K562 (cell line): ENCODE results near the gene SIRPB1. TPM values are rescaled to one million over a fixed set of nuclear protein-coding genes. Genes with fewer than 3 reads are reported as not detected.

Source experiments
- ATAC-seq: fragments of 200-7000 bp; cut with Tn5 transposase; 3 replicates; pipeline ENCODE4 v1.9.1; 2020; ENCODE audit warnings: moderate library complexity
- BruUV-seq: library from RNA; stranded (reverse); fragments of 400-500 nt; replicated peaks from 2 replicates; lab custom pipeline; 2021; lab: Mats Ljungman, UMichigan
- CTCF ChIA-PET: fragments of 300-600 bp; formaldehyde crosslinking; extraction: SDS; loops from one replicate; lab custom pipeline; 2021; ENCODE audit warnings: low intra/inter-chr PET ratio; lab: Yijun Ruan, JAX
- POLR2A ChIA-PET: fragments of 300-600, 350-650 bp; sonication (Branson Sonifier 250); formaldehyde crosslinking; extraction: SDS; loops from one replicate; lab custom pipeline; 2021; ENCODE audit warnings: antibody characterized with exemption, inconsistent platforms; lab: Yijun Ruan, JAX
- DNase-seq, 4 experiments: peaks; one replicate each; pipeline versions ENCODE4 v3.0.0 to v3.0.0-alpha.2; 2011 to 2018; ENCODE audit warnings: low spot score in 3 of 4, mixed read lengths in 3 of 4; ENCODE audit errors: extremely low read depth in 1 of 4
- FAIRE-seq: peaks from 2 replicates; lab custom pipeline; 2011; peaks lifted over from hg19 to GRCh38; lab: Jason Lieb, UNC
- H2AFZ ChIP-seq: 2 replicates; pipeline ENCODE4 v1.6.0; 2011; ENCODE audit warnings: low read depth, low read length, control low read depth, inconsistent platforms
- H3K27ac ChIP-seq: fragments of 200-600 bp; 3 replicates; pipeline ENCODE4 v1.8.0; 2011; ENCODE audit warnings: low read depth, mild to moderate bottlenecking, control low read depth, inconsistent platforms, low read length, moderate library complexity, mixed read lengths; ENCODE audit errors: extremely low read depth
- H3K27me3 ChIP-seq, 2 experiments: fragments of 300-600 bp in 1 of 2; 2 replicates in 1 of 2; 3 replicates in 1 of 2; pipeline versions ENCODE4 v1.6.0 to v1.8.0; 2011; ENCODE audit warnings: inconsistent platforms in 2 of 2, low read length in 2 of 2, mild to moderate bottlenecking in 1 of 2, mixed read lengths in 1 of 2, moderate library complexity in 1 of 2; ENCODE audit not compliant: control insufficient read depth in 2 of 2, insufficient read depth in 2 of 2
- H3K36me3 ChIP-seq: fragments of 300-600 bp; 3 replicates; pipeline ENCODE4 v1.8.0; 2011; ENCODE audit warnings: mild to moderate bottlenecking, low read length, inconsistent platforms; ENCODE audit not compliant: control insufficient read depth, insufficient read depth
- H3K4me1 ChIP-seq, 2 experiments: fragments of 200-600 bp in 1 of 2; replicated peaks in 1 of 2; 2 replicates in 1 of 2; 3 replicates in 1 of 2; pipeline versions ENCODE4 v1.5.1 to v1.8.0; 2011; ENCODE audit warnings: inconsistent platforms in 2 of 2, low read length in 2 of 2, mild to moderate bottlenecking in 1 of 2, mixed read lengths in 1 of 2, moderate library complexity in 1 of 2; ENCODE audit not compliant: control insufficient read depth in 2 of 2, insufficient read depth in 2 of 2
- H3K4me2 ChIP-seq: 2 replicates; pipeline ENCODE4 v1.6.1; 2011; ENCODE audit warnings: low read length, control low read depth, inconsistent platforms, mixed read lengths; ENCODE audit not compliant: insufficient read depth
- H3K4me3 ChIP-seq: fragments of 200-600 bp; sonication (generic), shearing (Covaris generic); 2 replicates; pipeline ENCODE4 v1.5.1; 2016; ENCODE audit warnings: control low read depth, inconsistent platforms
- H3K79me2 ChIP-seq: fragments of 200-600 bp; 3 replicates; pipeline ENCODE4 v1.8.0; 2011; ENCODE audit warnings: low read length, inconsistent platforms; ENCODE audit not compliant: control insufficient read depth, insufficient read depth
- H3K9ac ChIP-seq, 2 experiments: 2 replicates each; pipeline versions ENCODE4 v1.6.0 to v1.6.1; 2011; ENCODE audit warnings: low read depth in 2 of 2, low read length in 2 of 2, control low read depth in 1 of 2, inconsistent platforms in 1 of 2, mild to moderate bottlenecking in 1 of 2, mixed read lengths in 1 of 2; ENCODE audit not compliant: insufficient read depth in 1 of 2
- H3K9me1 ChIP-seq: one replicate; pipeline ENCODE4 v1.6.0; 2011; ENCODE audit warnings: inconsistent platforms, mild to moderate bottlenecking, low read length, moderate library complexity; ENCODE audit not compliant: control insufficient read depth, insufficient read depth
- H3K9me3 ChIP-seq: replicated peaks from 2 replicates; pipeline ENCODE4 v1.5.1; 2011; ENCODE audit warnings: low read depth, low read length, inconsistent platforms; ENCODE audit not compliant: control insufficient read depth, insufficient read depth
- H4K20me1 ChIP-seq: replicated peaks from 2 replicates; pipeline ENCODE4 v1.6.1; 2011; ENCODE audit warnings: low read length, inconsistent platforms, mixed read lengths; ENCODE audit not compliant: control insufficient read depth, insufficient read depth
- CBX2 ChIP-seq: fragments of 200-600 bp; sonication (generic); IDR thresholded peaks from one replicate; pipeline ENCODE4 v1.6.1; 2012; ENCODE audit warnings: mild to moderate bottlenecking, low read length, inconsistent platforms; ENCODE audit not compliant: insufficient read depth, poor library complexity, severe bottlenecking
- CREM ChIP-seq: IDR thresholded peaks from 2 replicates; pipeline ENCODE4 v1.6.1; 2014; ENCODE audit warnings: antibody characterized with exemption, low read depth
- EGR1 ChIP-seq: fragments of 450-650 bp; conservative IDR thresholded peaks from 2 replicates; pipeline ENCODE4 v1.6.1; 2017; ENCODE audit warnings: mild to moderate bottlenecking
- ETV1 ChIP-seq: fragments of 450-650 bp; conservative IDR thresholded peaks from 2 replicates; pipeline ENCODE4 v1.6.1; 2016; ENCODE audit warnings: missing genetic modification characterization, control low read depth, low read depth, missing compliant biosample characterization
- HMGN3 ChIP-seq: IDR thresholded peaks from 2 replicates; pipeline ENCODE4 v1.6.1; 2011; ENCODE audit warnings: borderline replicate concordance, low read depth, mild to moderate bottlenecking, mixed read lengths, low read length; ENCODE audit not compliant: insufficient read length; ENCODE audit errors: extremely low read depth
- KAT7 ChIP-seq: sonication (generic); formaldehyde crosslinking; IDR thresholded peaks from 2 replicates; pipeline ENCODE4 v1.8.0; 2022; ENCODE audit warnings: missing genetic modification reagents, mild to moderate bottlenecking, borderline replicate concordance
- KDM5B ChIP-seq: fragments of 200-600 bp; sonication (generic); IDR thresholded peaks from 2 replicates; pipeline ENCODE4 v1.6.1; 2012; ENCODE audit warnings: low read depth, mild to moderate bottlenecking, moderate library complexity, low read length, control low read depth, inconsistent platforms; ENCODE audit not compliant: insufficient replicate concordance
- MEF2A ChIP-seq: IDR thresholded peaks from 2 replicates; pipeline ENCODE4 v1.6.1; 2011; ENCODE audit warnings: low read depth, mild to moderate bottlenecking, low read length, moderate library complexity; ENCODE audit not compliant: control insufficient read depth
- NCOA2 ChIP-seq, 2 experiments: fragments of 450-650 bp; IDR thresholded peaks; 2 replicates each; pipeline ENCODE4 v1.6.1; 2018; ENCODE audit warnings: mild to moderate bottlenecking in 2 of 2, moderate library complexity in 1 of 2; ENCODE audit not compliant: partially characterized antibody in 2 of 2
- POLR2B ChIP-seq: fragments of 450-650 bp; IDR thresholded peaks from 2 replicates; pipeline ENCODE4 v1.6.1; 2018; ENCODE audit warnings: low read depth; ENCODE audit not compliant: partially characterized antibody
- RAD21 ChIP-seq, 2 experiments: fragments of 250-450 bp in 1 of 2; fragments of 450-650 bp in 1 of 2; sonication (Bioruptor Pico) in 1 of 2; formaldehyde crosslinking in 1 of 2; IDR thresholded peaks in 1 of 2; conservative IDR thresholded peaks in 1 of 2; 2 replicates each; pipeline versions ENCODE4 v1.4.0 to v1.8.0; 2020 to 2022; ENCODE audit warnings: mild to moderate bottlenecking in 2 of 2, moderate library complexity in 1 of 2
- STAT5A ChIP-seq: IDR thresholded peaks from 2 replicates; pipeline ENCODE4 v1.6.1; 2012; ENCODE audit warnings: low read length, inconsistent platforms, borderline replicate concordance
- WGBS: fragments of 100-300 bp; shearing (Covaris generic); methylation state at CpG from one replicate; pipeline ENCODE4 v1.1.6; 2016; ENCODE audit warnings: low coverage, mixed read lengths; ENCODE audit not compliant: insufficient coverage; ENCODE audit errors: missing lambda C conversion rate; 5-methylcytosine and 5-hydroxymethylcytosine counted together
- in situ Hi-C: fragments of 300-500 bp; cut with MboI; formaldehyde crosslinking; loops from 4 replicates; pipeline ENCODE4 v1.15.0; 2018; ENCODE audit warnings: inconsistent platforms, mixed read lengths
- intact Hi-C: fragments of 100-400 bp; cut with micrococcal nuclease; formaldehyde crosslinking; loops from 2 replicates; pipeline ENCODE4 v1.14.2; 2022
- polyA plus RNA-seq, 8 experiments: library from polyadenylated mRNA; depleted of rRNA in 4 of 8; stranded (reverse) in 5 of 8; unstranded in 3 of 8; fragments of >200 nt; fragmentation: Nextera tagmentation in 2 of 8; fragmentation: Illumina TruSeq in 1 of 8; extraction: Ambion mirVana in 2 of 8; extraction: Trizol in 1 of 8; gene quantifications; 2 replicates each; pipeline versions ENCODE4 v1.2.1 to v1.2.3, GENCODE V29; 2011 to 2014; ENCODE audit warnings: inconsistent platforms in 1 of 8, missing spikeins in 1 of 8
- total RNA-seq, 7 experiments: library from RNA; depleted of rRNA in 6 of 7; stranded (reverse); fragments of >200 nt in 6 of 7; fragmentation: Illumina TruSeq in 2 of 7; extraction: Trizol in 2 of 7; gene quantifications; 2 replicates each; pipeline versions ENCODE4 v1.2.1 to v1.2.3, GENCODE V29; 2011 to 2021; ENCODE audit warnings: low replicate concordance in 1 of 7
- TF ChIP-seq, protein P1 (sequence below): sonication (generic); formaldehyde crosslinking; IDR thresholded peaks from 2 replicates; pipeline ENCODE4 v1.8.0; 2022; ENCODE audit warnings: mild to moderate bottlenecking, low read depth, missing genetic modification reagents
- TF ChIP-seq, protein P2 (sequence below): fragments of 450-650 bp; IDR thresholded peaks from 2 replicates; pipeline ENCODE4 v1.6.1; 2017; ENCODE audit warnings: antibody characterized with exemption, mild to moderate bottlenecking
- TF ChIP-seq, protein P3 (sequence below): conservative IDR thresholded peaks from 2 replicates; pipeline ENCODE4 v1.6.1; 2011; ENCODE audit warnings: low read depth, mild to moderate bottlenecking, low read length; ENCODE audit not compliant: control insufficient read depth

Gene SIRPB1
- total and polyA plus RNA-seq, 9 of the 15 experiments (the other 6 are each of a cell fraction or from before 2014, with no cell fraction given): not detected

DNA sequence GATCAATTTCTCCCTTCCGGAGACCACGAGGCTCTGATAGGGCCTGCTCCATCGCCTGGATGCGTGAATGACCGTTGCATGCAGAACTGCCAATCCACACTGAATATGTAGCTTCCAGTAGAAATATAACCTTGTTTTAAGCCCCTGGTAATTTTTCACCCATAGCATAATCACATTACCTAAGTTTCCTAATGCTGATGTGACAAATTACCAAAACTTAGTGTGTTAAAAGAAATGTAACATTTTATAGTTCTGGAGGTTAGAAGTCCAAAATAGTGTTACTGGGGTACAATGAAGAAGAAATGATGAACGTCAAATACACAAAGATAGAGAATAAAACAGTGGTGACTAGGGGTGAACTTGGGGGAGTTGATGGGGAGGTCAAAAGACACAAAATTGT is 40.3 kb downstream of the SIRPB1 start:
- POLR2A ChIA-PET: no interaction called here
- no peaks in the 10 kb centered on the region for H3K9me3 ChIP-seq
- no peak overlapping the region for H3K4me2 ChIP-seq
- H3K27ac ChIP-seq: no peak overlapping the region
- H4K20me1 ChIP-seq: no peaks in the 10 kb centered on the region
- in situ Hi-C loops: no loop called here
- H3K36me3 ChIP-seq: no peaks in the 10 kb centered on the region
- no peak overlapping the region for H3K4me3 ChIP-seq
- H3K4me1 ChIP-seq: no peaks in the 10 kb centered on the region
- BruUV-seq: no TSS peak
- no peaks in the 10 kb centered on the region for H3K79me2 ChIP-seq
- CTCF ChIA-PET: no interaction called here
- ATAC-seq (no peak), FAIRE-seq (no peak), DNase-seq (no peak)
- no peak overlapping the region for H2AFZ ChIP-seq
- WGBS: 0% methylated on average over 1 of the region's 6 CpGs
- no peaks in the 10 kb centered on the region for H3K27me3 ChIP-seq
- H3K9ac ChIP-seq: no peak overlapping the region
- no peaks in the 10 kb centered on the region for H3K9me1 ChIP-seq
- intact Hi-C loops: no loop called here
- no peak for TF ChIP-seq EGR1
- no peak for TF ChIP-seq HMGN3
- TF ChIP-seq, protein P1, sequence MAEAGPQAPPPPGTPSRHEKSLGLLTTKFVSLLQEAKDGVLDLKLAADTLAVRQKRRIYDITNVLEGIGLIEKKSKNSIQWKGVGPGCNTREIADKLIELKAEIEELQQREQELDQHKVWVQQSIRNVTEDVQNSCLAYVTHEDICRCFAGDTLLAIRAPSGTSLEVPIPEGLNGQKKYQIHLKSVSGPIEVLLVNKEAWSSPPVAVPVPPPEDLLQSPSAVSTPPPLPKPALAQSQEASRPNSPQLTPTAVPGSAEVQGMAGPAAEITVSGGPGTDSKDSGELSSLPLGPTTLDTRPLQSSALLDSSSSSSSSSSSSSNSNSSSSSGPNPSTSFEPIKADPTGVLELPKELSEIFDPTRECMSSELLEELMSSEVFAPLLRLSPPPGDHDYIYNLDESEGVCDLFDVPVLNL: no peak
- TF ChIP-seq POLR2B: no peak
- TF ChIP-seq KDM5B: no peak
- no peak for TF ChIP-seq ETV1 (tag)
- TF ChIP-seq, protein P2, sequence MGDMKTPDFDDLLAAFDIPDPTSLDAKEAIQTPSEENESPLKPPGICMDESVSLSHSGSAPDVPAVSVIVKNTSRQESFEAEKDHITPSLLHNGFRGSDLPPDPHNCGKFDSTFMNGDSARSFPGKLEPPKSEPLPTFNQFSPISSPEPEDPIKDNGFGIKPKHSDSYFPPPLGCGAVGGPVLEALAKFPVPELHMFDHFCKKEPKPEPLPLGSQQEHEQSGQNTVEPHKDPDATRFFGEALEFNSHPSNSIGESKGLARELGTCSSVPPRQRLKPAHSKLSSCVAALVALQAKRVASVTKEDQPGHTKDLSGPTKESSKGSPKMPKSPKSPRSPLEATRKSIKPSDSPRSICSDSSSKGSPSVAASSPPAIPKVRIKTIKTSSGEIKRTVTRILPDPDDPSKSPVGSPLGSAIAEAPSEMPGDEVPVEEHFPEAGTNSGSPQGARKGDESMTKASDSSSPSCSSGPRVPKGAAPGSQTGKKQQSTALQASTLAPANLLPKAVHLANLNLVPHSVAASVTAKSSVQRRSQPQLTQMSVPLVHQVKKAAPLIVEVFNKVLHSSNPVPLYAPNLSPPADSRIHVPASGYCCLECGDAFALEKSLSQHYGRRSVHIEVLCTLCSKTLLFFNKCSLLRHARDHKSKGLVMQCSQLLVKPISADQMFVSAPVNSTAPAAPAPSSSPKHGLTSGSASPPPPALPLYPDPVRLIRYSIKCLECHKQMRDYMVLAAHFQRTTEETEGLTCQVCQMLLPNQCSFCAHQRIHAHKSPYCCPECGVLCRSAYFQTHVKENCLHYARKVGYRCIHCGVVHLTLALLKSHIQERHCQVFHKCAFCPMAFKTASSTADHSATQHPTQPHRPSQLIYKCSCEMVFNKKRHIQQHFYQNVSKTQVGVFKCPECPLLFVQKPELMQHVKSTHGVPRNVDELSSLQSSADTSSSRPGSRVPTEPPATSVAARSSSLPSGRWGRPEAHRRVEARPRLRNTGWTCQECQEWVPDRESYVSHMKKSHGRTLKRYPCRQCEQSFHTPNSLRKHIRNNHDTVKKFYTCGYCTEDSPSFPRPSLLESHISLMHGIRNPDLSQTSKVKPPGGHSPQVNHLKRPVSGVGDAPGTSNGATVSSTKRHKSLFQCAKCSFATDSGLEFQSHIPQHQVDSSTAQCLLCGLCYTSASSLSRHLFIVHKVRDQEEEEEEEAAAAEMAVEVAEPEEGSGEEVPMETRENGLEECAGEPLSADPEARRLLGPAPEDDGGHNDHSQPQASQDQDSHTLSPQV: no peak
- TF ChIP-seq CREM: no peak
- TF ChIP-seq, protein P3, sequence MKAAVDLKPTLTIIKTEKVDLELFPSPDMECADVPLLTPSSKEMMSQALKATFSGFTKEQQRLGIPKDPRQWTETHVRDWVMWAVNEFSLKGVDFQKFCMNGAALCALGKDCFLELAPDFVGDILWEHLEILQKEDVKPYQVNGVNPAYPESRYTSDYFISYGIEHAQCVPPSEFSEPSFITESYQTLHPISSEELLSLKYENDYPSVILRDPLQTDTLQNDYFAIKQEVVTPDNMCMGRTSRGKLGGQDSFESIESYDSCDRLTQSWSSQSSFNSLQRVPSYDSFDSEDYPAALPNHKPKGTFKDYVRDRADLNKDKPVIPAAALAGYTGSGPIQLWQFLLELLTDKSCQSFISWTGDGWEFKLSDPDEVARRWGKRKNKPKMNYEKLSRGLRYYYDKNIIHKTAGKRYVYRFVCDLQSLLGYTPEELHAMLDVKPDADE: no peak
- no peak for TF ChIP-seq RAD21 (CRISPR knock-in tag; conservative IDR thresholded peaks at IDR 0.05 in 1 of 2, IDR thresholded peaks at IDR 0.05 in 1 of 2)
- TF ChIP-seq MEF2A: no peak
- TF ChIP-seq NCOA2 (IDR thresholded peaks at IDR 0.05; ENCODE audit: partially characterized antibody in 2 of 2): no peak
- no peak for TF ChIP-seq CBX2
- TF ChIP-seq STAT5A: no peak
- no peak for TF ChIP-seq KAT7 (CRISPR knock-in tag)
